DMS 273 (cell line): ENCODE results near the gene OBP2A.

Experiments used
- DNase-seq: peaks from one replicate; lab custom pipeline; 2025; ENCODE audit not compliant: unreplicated experiment; lab: John Stamatoyannopoulos, UW

OBP2A gene

DNA sequence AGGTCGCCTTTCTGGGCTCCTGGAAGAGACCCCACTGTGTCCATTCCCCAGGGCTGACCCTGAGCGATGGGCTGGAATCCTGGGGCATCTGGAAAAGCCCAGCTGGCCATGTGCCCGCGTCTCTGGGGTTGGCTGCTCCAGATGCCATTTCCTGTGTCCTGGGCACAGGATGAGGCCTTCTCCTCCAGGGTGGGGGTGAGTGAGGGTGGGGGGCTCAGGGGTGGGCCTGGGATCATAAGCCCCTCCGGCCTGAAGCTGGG is 46.3 kb downstream of the OBP2A start:
- no peak for DNase-seq

DNA sequence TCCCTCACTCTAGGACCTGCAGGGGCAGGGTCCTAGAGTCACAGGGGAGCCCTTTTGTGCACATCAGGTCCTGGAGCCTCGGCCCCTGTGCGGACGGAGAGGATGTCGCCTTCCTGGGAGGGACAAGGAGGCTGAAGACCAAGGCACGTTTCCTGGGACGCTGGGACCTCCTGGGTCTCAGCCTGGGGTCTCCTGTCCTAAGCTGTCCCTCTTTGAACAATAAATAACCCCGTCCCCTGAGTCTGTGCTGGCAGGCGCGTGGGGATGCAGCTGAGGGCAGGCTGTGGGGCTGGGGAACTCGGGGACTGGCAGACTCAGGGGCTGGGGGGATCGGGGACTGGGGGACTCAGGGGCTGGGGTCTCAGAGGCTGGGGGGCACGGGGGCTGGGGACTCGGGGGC is 46.7 kb downstream of the OBP2A start:
- DNase-seq: no peak

DNA sequence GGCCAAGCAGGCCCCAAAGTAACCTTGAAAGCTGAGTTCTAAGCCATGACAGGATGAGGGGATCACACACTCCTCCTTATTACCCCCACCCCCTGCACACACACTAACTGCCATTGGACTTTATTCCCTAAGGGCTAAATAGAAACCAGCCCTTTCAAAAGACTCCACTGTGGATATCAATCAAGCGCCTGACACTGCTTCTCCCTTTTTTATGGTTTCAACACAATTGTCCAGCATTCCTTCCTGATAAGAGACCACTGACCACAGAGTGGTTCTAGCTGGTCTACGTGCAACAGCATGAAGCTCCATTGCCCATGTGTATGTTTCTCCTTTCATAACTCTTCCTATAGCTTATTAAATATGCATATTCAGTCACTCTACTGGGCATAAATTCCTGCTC is 50.3 kb downstream of the OBP2A start:
- DNase-seq: no peak
